Kidney epithelial cell (primary cell): ENCODE results near the gene ZNF407. TPM values are rescaled to one million over a fixed set of nuclear protein-coding genes. Genes with fewer than 3 reads are reported as not detected.

Experiments used
- DNase-seq: peaks from one replicate; pipeline ENCODE4 v3.0.0-alpha.2; 2010; ENCODE audit warnings: low read depth
- H3K27me3 ChIP-seq: 2 replicates; pipeline ENCODE4 v1.6.0; 2011; ENCODE audit warnings: low read length; ENCODE audit not compliant: control insufficient read depth, insufficient read depth
- H3K36me3 ChIP-seq: 2 replicates; pipeline ENCODE4 v1.5.1; 2011; ENCODE audit warnings: low read length; ENCODE audit not compliant: control insufficient read depth, insufficient read depth
- H3K4me3 ChIP-seq: 2 replicates; pipeline ENCODE4 v1.5.1; 2011; ENCODE audit warnings: low read depth, mild to moderate bottlenecking, control low read depth, low read length
- CTCF ChIP-seq: IDR thresholded peaks from 2 replicates; pipeline ENCODE4 v1.5.1; 2011; ENCODE audit warnings: mild to moderate bottlenecking, moderate library complexity, low read length, control low read depth, inconsistent platforms; ENCODE audit not compliant: insufficient read depth, poor library complexity, severe bottlenecking
- total RNA-seq: library from RNA; depleted of rRNA; stranded (reverse); fragments of >200 nt; gene quantifications from 2 replicates; pipeline ENCODE4 v1.2.3, GENCODE V29; 2015

ZNF407 gene
- total RNA-seq, 1 donor from 2014 or later = 8.2 TPM

GRCh38 chr18:75109819-75110218 is 512.1 kb downstream of the ZNF407 start:
- no peak for DNase-seq
- Histone ChIP-seq H3K27me3 (no peaks in the 10 kb centered on the region), H3K4me3 (no peak overlapping the region), H3K36me3 (no peaks in the 10 kb centered on the region)
- TF ChIP-seq CTCF = no peak

- Histone ChIP-seq H3K4me3 (no peak overlapping the region), H3K27me3 (no peaks in the 10 kb centered on the region), H3K36me3 (no peaks in the 10 kb centered on the region)
- TF ChIP-seq CTCF = no peak
- no peak for DNase-seq
Observed at GRCh38 chr18:75110311-75110710, 512.6 kb downstream of the ZNF407 start.

GRCh38 chr18:75110846-75111415 is 513.3 kb downstream of the ZNF407 start:
- no peak for TF ChIP-seq CTCF
- no peak for DNase-seq
- H3K4me3 ChIP-seq = no peak overlapping the region

GRCh38 chr18:75111760-75112159 is 514.1 kb downstream of the ZNF407 start:
- no peak for DNase-seq
- Histone ChIP-seq H3K4me3 (no peak overlapping the region), H3K27me3 (no peaks in the 10 kb centered on the region), H3K36me3 (no peaks in the 10 kb centered on the region)
- TF ChIP-seq CTCF = no peak

More at GRCh38 chr18:75110846-75111415, 513.3 kb downstream of the ZNF407 start:
- Histone ChIP-seq H3K36me3 (no peaks in the 10 kb centered on the region), H3K27me3 (no peaks in the 10 kb centered on the region)

GRCh38 chr18:75112186-75113096 is 514.8 kb downstream of the ZNF407 start:
- no peak overlapping the region for H3K4me3 ChIP-seq
- H3K36me3 ChIP-seq = no peaks in the 10 kb centered on the region
- TF ChIP-seq CTCF = no peak
- DNase-seq = no peak
- H3K27me3 ChIP-seq = no peaks in the 10 kb centered on the region
